ENCODE measurements around the gene DNMT3A.

The DNMT3A gene

DNA sequence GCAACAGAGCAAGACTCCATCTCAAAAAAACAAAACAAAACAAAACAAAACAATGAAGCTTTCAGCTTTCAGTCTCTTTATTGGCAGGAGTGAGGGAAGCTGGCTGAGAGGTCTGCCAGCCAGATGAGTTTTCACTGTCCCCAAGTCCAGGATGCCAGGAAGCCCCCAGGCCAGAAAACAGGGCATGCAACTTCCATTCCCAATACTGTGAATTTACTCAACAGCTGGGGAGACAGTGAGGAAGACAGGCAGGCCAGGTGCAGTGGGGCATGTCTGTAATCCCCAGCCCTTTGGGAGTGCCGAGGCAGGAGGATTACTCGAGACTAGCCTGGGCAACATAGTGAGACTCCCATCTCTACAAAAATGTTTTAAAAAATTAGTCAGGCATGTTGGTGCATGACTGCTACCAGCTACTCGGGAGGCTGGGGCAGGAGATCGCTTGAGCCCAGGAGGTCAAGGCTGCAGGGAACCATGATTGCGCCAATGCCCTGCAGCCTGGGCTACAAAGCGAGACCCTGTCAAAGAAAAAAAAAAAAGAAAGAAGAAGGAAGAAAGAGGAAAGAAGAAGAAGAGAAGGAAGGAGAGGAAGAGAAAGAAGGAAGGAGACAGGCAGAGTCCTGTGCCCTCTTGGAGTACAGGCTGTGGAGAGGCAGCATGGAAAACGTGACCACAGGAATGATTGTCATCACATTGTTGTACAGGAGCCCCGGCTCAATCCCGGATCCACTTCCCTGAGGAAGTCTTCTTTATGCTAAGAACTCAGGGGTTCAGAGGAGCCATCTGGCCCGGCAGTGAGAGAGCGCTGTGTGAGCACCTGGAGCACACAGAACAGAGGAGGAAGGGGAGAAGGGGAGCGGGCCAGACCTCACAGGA is 144.2 kb downstream of the DNMT3A start:
- no peak for DNase-seq

DNA sequence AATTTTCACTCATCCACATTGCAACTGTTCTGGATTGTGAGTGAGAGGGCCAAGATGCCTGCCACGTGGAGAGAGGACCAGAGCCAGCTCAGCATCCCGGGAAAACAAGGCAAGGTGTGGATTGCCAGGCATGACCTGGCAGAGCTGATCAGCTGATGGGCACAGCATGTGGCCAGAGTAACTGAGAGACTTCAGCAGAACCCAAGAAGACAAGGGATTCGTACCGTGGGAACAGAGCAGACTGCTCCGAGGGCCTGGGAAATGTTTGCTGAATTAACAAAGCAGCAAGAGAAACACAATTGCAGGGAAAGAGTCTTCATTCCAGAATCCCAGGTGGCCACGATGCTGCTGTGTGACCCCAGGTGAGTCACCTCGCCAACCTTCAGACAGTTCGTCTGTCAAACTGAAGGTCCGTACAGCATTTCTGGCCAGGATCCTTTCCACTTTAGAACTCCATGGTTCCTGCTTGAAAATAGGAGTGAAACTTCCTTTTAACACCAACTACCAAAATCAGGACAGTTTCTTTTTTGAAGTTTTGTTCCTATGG is 147.1 kb downstream of the DNMT3A start:
- DNase-seq = no peak

DNA sequence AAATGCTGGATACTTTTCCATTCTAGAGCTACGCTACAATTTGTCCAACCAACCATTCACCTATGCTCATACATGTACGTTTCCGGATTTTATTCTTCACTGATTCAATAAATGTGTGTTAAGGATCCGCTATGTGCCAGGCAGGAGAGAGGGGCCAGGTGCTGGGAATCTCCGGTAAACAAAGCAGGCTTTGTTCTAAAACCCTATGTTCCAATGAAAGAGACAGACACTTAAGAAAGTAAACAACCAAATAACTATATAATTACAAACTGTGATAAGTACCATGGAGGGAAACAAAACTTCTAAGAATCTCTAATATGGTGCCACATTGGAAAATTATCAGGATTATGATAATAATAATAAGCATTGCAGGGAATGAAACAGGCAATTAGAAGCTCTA is 151.2 kb downstream of the DNMT3A start:
- no peak for DNase-seq

DNA sequence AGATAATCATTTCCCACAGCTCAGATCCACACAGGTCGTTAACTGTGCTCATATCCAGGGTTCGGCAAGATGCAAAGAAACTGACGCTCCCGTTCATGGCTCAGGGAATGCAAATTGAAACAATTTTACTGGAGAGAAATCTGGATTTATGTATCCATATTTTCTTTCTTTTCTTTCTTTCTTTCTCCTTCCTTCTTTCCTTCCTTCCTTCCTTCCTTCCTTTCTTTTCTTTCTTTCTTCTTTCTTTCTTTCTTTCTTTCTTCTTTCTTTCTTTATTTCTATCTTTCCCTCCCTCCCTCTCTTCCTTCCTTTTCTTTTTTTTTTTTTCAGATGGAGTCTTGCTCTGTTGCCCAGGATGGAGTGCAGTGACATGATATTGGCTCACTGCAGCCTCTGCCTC is 153.3 kb downstream of the DNMT3A start:
- DNase-seq = no peak

DNA sequence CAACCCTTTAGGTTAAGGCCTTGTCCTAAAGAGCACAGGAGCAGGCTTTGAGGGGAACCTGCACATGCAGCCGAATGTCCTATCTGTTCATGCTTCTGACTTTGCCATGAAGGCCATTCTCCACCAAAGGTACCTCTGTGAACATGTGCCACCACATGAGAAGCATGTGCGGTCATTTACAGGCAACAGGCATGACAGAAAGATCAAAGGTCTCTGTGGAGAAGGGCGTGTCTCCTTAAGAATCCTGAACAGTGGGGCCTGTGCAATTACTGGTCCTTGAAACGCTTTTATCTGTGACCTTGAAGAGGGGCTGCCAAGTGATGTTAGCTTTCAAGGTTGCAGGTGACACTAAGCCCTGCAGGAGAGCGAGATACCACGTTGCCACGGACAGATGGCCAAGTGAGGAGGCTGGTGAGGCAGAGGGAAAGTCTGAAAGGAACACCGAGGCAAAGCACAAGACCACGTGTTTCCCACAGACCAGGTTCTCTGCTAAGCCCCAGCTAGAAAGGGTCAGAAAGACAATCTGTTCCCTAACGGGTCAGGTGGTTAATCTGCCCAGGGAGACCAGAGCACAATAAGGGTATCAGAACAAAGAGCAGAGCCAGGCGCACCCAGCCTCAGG is 153.9 kb downstream of the DNMT3A start:
- DNase-seq = no peak

DNA sequence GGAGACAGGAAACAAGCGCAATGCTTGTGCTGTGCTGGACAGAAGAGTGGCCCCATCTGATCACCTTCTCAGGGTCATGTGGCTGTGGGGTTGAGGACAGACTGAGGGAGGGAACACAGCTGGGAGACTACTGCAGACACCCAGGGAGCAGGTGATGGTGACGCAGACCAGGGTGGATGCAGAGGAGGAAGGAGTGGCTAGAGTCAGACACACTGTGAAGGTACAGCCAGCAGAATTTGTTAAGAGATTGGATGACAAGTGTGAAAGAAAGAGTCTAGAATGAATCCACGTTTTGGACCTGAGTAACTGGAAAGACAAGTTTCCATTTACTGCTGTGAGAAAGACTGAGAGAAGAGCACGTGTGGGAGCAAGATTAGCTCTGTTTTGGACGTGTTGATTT is 157.5 kb downstream of the DNMT3A start:
- DNase-seq = no peak

DNA sequence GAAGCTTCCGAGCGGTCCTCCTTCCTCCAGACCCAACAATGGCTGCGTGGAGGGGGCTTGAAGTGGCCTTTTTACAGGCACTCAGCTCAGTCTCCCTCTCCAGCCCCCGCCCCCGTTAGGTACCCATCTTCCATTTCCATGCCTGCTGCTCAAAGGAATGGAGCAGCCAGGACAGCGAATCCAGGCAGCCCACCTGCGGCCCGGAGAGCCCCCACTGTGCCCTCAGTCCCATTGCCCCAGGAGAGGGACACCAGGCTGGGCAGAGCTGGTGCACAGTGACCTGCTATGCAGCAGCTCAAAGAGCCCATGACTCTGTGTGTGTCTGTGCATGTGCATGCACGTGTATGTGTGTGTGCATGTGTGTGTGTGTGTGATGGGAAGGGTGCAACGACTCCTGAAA is 162.7 kb downstream of the DNMT3A start:
- DNase-seq = no peak

All from hematopoietic multipotent progenitor cell treated with erythropoietin and hydrocortisone succinate and interleukin-3 and kit ligand, for 8 days (in vitro differentiated cells).